Superior temporal gyrus (tissue), 1 donor: ENCODE results near the gene TECRL.

ENCODE experiments used
- DNase-seq: peaks from one replicate; pipeline ENCODE4 v3.0.0-alpha.2; 2016; ENCODE audit errors: extremely low spot score

Gene TECRL, protein sequence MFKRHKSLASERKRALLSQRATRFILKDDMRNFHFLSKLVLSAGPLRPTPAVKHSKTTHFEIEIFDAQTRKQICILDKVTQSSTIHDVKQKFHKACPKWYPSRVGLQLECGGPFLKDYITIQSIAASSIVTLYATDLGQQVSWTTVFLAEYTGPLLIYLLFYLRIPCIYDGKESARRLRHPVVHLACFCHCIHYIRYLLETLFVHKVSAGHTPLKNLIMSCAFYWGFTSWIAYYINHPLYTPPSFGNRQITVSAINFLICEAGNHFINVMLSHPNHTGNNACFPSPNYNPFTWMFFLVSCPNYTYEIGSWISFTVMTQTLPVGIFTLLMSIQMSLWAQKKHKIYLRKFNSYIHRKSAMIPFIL

DNA sequence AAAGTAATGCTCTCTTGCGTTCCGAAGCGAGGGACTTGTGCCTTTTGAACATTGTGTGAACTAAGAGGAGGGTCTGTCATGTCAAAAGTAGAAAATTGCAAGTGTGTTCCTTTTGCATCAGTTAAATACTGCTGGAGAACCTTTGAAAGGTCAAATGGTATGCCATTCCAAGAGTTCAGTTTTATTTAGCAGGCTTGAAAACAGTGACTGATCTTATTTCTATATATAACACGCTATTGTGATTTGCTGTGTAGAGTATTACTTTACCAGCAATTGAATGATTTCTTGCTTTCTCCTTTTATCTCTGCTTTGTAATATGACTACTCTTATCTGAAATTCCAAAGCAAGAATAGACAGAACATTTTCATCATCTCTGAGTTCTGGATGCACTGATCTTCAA, at the start of gene TECRL:
Gene TECRL, minus strand, starts transcription at position 151 of the 400 bp plus-strand sequence. Its CDS starts 99 bp downstream, at position 52.
- no peak for DNase-seq

DNA sequence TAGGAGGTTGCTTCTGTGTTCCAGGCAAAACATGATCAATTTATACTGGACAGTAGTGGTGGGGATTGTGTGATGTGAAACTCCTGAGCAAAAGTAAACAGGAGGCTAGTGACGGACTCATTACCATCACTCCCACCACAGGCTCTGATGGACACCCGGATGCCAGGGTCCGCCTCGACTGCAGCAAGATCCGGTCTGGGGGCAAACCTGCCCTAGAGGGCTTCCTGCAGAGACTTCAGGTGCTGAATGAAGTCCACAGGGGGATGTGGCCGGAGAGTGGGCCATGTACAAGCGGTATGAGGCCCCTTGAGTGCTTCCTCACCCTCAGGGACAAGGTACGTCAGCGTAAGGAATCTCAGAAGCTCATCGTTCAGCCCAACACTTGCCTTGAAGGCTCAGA, 23.4 kb upstream of the TECRL start:
- no peak for DNase-seq

DNA sequence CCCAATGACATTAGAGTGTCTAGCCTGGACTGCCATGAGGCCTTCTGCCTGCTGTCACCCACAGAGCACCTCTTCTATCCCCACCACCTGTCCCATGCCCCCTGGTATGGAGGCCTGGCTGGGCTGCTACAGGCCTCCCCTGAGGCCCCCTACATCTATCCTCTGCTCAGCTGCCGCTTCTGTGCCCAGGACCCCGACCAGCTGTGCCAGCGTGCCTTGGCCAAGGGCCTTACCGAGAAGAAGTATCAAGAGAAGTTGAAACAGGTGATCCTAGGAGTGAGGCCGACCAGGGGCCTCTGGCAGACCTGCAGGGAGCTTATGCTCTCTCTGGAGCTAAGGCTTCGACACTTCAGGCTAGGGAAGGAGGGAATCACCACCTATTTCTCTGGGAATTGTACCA, 21.7 kb upstream of the TECRL start:
- no peak for DNase-seq

DNA sequence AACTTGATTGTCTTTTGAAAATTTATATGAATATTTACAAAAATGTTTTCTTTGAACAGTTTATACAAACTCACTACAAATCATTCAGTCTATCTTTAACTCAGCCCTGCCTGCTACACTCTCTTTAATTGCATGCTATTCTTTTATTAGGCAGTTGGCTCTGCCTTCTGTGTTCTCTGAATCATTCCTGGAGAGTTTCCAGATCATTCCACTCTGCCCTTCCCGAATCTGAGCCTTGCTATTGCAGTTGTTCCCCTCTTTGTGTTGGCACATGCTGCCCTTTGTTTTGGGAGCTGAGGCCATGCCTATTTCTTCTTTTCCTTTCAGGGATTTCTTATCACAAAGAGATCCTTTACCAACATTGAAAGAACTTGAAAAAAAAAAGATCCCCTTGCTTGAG, 8.7 kb upstream of the TECRL start:
- DNase-seq: peak; percentile 51

DNA sequence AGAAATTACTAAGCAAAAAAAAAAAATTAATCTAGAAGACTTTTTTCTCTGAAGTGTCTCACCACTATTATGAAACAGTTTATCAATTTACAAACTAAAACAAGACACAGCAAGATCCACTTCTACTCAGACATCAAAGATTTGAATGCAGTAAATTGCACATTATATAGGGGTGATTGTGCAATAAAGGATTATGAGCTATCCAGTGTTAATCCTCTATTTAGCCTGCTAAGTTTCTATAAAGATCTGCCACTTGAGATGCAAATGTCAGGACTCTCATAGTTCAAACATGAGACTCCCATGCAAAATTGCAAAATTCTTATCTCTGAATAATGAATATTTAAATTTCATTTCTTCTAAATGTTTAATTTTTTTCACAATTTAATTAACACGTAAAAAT, 2.2 kb downstream of the TECRL start:
- no peak for DNase-seq

DNA sequence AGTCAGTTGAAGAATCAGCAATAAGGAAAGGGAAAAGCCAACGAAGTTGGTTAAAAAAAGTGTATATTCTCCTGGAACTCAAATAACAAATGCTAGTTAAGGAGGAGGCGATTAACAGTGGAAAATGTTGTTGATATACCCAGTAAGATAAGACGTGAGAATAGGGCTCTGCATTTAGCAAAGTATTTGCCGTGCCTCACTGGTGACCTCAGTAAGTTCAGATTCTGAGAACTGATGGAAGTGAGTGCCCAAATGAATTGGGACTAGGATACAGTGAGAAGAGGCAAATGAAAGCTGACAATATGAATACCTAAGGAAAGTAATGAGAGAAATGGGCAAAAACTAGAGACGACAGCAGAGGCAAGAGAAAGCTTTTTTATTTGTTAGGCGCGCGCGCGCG, 3.5 kb downstream of the TECRL start:
- DNase-seq: no peak

DNA sequence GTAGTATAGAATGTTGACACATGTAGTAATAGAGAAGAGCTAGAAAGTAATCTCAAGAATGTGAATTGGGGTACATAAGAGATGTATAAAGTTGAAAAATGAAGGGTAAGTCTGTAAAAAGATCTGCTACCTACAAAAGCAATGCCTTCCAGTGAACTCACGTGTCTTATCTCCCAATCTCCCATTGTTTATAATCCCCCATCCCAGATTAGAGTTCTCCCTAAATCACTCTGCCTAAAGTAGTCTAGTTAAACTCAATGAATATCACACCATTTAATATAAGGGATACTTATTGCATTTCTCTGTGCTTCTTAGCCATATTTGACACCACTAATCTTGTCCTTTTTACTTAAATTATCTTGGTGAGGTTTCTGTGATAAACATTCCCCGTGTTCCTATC, 6.6 kb downstream of the TECRL start:
- no peak for DNase-seq

DNA sequence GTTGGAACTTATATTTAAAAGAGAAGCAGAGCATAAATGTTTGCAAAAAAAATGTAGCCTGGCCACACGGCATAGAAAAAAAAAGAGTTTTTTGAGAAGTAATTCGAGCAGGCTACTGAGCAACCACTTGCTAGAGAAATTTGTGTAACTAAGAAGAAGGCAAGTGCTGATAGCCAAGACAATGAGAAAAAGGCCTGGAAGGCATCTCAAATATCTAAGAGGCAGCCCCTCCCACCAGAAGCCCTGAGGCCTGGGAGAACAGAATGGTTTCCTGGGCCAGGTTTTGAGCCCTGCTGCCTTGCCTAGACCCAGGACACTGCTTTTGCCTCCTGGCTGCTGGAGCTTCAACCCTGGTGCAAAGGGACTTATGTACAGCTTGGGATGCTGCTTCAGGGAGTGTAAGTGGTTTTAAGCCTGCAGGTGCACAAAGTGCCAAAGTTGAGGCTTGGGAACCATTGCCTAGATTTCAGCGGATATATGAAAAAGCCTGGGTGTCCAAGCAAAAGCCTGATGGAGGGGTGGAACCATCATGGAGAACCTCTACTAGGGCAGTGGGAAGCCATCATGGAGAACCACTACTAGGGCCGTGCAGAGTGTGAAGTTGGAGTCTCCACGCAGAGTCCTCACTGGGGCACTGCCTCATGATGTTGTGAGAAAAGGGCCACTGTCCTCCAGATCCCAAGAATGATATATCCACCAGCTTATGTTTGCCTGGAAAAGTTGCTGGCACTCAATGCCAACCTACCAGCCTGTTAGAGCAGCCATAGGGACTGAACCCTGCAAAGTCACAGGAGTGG, 9.7 kb downstream of the TECRL start:
- DNase-seq: no peak

DNA sequence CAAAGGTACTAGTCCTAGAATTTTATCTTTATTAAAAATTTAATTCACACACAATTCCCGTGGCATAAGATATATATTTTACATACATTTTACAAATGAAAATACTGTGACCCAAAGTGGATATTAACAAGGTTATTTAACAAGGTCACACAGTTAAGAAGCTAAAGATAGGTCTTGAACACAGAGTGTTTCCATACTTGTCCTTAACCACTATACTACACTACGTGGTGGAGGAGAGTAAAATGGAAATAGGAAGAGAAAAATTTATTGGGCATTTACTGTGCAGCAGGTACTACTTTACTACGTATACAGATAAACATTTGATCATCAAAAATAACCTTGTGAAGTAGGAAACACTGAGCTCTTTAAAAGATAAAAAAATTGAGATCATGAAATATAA, 14.8 kb downstream of the TECRL start:
- no peak for DNase-seq

DNA sequence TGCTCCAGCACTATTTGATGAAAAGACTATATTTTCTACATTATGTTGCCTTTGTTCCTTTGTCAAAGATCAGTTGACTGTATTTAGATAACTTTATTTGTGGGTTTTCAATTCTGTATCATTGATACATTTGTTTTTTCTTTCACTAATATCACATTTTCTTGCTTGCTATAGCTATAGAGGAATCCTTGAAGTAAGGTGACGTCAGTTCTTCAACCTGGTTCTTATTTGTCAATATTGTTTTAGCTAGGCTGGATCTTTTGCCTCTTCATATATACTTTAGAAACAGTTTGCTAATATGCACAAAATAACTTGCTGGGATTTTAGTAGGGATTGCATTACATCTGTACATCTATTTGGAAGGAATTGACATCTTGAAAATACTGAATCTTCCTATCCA, 21.0 kb downstream of the TECRL start:
- no peak for DNase-seq

DNA sequence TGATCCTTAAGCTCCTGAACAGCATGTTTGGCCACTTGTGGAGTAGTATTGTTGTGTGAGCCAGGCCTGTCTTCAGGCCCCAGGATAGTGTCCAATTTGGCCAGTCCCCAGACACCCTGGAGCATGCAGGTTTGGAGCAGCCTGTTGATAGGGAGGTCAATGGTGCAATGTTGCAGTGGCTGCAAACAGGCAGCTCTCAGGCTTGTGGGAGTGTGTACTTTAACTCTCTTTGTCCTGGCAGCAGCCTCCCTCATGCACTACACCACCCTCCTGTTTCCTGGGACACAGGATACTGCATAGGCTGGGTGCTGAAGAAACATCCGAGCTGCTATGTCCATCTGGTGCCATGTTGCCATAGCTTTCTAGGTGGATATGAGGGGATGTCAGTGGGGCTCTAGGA, 24.0 kb downstream of the TECRL start:
- DNase-seq: no peak

DNA sequence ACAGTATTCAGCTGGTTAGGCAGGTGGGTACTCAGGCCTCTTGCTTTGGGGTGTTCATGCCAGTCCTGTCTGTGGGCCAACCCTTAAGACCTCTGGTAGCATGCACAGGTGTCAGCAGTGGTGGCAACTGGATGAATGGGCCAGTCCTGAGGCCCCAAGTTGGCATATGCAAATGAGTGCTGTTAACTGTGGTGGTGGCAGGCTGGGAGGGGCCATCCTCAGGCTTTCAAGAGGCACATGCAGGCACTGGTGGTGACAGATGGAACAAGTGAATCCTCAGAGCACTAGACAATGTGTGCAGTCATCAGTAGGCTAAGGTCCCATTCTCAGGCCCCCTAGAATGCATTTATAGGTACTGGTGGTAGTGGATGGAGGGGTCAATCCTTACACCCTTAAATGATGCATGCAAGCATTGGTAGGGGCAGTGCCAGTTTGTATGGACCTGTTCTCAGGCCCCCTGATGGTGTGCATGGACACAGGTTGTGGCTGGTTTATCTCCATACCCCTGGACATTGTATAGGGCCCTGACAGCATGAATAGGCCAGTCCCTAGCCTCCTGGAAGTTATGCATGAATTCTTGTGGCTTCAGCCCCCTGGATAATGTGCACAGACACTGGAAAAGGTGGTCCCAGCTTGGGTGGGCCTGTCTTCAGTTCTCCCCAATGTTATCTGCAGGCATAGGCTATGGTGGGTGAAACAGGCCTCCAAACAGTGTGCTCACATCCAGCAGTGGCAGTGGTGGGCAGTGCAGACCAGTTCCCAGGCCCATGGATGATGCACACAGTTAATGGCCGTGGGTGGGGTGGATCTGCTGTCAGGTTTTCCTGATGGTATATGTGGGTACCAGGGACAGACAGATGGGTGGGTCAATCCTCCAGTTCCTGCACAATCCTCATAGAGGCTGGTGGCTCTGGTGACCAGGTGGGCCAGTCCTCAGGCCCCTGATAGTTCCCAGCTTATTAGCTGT, 24.7 kb downstream of the TECRL start:
- no peak for DNase-seq

DNA sequence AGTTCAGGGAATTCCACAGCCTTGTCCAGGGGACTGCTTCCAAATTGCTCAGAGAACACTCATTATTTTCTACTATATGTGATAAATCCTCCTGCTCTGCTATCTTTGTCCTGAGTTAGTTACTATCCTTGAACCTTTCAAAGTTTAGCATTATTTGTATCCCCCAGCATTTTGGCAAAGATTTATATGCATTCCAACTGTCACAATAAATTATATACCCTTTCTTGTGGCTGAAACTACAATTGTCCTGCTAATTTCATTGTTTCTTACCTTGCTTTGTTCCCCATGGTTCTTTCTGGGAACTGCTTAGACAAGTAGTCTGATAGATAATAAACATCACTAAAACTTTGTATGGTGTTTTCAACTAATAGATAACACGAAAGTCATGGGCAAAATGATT, 40.5 kb downstream of the TECRL start:
- DNase-seq: no peak

DNA sequence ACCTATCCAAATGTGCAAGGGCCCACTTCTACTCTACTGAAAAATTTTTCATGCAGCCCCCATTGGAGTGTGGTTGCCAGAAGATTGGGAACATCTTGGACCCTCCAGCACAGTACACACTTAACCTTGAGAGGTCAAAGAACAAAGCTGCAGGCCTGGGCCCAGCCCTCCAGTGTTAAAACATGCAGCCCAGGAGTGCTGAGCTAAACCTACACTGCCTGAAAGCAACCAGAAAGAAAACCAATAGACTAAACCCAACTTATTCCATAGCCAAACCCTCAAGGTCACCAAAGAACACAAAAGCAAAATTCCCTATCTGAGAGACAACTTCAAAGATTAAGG, 47.9 kb downstream of the TECRL start:
- DNase-seq: no peak

DNA sequence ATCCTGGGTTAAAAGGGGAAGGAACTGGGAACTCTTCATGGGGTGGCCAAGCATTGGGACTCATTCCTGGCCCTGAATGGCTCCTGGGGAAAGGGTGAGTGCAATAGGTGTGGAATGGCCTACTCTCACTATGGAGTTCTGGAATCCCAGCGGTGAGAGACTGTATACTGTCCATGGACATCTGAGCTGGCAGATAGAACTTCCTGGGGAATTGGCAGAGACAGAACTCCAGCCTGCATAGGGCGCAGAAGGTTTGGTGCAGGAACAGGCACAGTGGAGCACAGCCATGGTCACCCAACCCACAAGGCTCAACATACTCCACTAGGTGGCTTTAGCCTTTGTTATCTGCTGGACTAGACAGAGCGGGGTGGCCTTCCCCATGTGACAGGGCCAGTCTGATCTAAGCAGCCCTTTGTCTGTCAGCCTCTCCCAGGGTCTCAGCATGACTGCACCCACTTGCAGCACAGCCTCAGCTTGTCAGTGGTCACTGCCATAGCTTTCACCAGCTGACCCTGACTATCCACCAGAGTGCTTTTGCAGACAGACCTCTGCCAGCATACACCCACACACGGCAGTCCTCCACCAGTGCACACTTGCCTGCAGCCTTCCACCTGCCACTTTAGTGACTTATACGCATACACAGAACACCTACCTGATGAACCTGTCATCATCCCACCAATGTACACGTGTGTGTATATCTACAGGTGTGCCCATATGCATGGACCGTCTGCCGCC, 48.4 kb downstream of the TECRL start:
- no peak for DNase-seq

DNA sequence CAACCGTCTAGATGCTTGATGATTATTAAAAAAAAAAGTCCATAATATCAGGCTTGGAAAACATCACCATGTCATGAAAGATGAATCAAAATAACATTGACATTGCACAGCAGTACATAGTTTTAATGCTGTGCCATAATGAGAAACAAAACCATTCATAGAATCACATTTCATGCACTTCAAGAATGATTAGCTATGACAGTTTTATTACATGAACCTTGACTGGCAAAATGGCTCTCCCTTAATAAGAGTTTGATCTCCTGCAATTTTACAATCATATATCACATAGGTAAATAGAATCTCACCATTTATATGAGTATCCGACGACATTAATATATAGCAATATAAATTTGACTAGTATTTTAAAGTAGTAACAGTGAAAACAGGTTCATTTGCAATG, 49.8 kb downstream of the TECRL start:
- no peak for DNase-seq

DNA sequence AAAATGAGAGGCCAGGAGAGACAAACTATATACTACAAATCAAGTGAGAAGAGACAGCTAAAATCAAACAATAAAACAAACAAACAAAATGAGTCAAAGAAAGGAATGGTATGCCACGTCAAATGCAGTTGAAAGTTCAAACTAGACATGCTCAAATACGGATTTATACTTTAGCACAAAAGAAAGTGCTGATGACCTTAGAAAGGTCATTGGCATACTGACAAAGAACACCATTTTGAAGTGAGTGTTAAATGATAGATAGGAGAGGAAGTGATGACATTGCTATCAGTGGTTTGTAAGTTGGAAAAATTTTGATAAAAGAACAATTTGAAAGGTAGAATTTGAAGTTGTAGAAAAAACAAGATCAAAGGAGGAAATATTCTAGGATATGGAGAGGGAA, 55.3 kb downstream of the TECRL start:
- no peak for DNase-seq

DNA sequence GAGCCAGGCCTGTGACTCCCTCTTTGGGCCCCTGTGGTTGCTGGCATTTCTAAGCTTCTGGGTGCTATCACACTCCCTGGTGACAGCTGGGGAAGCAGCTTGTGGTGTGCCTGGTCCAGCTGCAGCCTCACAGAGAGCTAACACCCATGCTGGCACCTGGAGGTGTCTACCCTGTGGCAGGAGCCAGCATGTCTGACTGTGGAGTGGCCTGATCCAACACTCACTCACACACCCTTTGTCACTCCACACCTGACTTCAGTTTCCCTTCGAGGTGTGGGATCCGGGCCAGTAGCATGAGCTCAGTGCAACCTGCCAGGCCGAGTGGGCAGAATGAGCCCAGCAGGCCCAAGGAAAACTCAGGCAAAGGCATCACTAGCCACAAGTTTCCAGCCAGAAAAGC, 67.5 kb downstream of the TECRL start:
- DNase-seq: peak; percentile 15

DNA sequence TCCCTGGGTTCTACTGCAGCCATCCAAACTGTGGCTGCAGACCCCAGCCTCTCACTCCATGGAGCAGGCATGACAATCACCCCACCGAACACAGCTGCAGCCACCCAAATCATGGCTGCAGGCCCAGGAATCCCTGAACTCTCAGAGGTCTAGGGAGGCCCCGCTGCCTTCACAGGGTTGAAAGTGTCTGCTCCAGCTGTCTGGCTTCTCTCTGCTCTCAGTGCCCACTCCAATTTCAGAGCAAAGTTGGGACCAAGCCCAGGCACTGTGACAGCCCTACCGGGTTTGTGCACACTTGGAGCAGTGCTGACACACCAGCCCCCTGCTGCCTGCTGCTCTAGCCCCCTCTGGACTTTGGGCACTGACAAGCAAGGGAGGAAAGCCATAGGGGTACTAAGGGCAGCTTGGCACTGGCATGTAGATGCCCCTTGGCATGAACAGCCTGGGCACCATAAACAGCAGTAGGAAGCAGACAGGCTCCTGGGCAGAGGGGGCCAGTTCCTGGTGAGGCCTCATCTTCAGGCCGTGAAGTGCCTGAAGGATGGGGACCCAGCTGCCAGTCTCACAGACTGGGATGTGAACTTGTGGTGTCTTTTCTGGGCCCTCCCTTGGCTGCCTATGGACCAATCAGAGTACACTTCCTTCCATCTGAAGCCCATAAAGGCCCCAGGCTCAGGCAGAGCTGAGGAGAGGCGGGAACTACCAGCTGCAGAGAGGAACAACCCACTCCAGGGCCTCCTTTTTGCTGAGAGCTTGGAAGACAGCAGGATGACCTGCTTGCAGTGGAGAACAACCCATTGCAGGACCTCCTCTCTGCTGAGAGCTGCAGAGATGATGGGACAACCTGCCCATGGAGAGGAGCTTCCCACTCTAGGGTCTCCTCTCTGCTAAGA, 68.8 kb downstream of the TECRL start:
- no peak for DNase-seq

DNA sequence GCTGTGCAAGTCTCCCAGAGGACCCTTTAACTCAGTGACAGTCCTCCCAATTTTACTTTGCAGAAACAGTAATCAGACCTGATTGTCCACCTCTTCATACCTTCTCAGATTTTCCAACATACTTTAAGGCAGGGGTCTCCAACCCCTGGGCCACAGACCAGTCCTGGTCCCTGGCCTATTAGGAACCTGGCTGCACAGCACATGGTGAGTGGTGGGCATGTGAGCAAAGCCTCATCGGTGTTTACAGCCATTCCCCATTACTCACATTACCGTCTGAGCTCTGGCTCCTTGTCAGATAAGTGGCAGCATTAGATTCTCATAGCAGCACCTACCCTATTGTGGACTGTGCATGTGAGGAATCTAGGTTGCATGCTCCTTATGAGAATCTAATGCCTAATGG, 74.3 kb downstream of the TECRL start:
- no peak for DNase-seq

DNA sequence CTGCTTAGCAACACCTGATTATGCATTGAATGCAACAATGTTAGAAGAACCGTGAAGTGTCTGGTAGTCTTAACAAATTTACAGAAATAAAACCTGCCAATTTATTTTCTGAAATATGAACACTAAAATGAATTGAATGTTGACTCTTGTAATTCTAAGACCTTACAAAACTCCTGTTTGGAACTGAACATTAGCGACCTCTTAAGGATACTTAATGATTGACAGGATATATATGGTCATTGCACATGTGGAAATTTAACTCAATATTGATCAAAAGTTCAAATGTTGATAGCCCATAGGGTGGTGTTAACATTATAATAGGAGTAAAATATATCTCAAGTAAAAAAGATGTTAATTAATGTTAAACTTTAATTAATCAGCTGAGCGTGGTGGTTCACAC, 79.1 kb downstream of the TECRL start:
- DNase-seq: no peak
